ENCODE data around the gene PRPF38A. TPM values are rescaled to one million over a fixed set of nuclear protein-coding genes. Genes with fewer than 3 reads are reported as not detected.

The PRPF38A gene
- 20.9 and 21.1 TPM in 2 replicates for total RNA-seq (2014; rRNA removed; shearing (Covaris generic))

- peak within 1 kb of the TSS; percentile 77 for H3K27ac ChIP-seq
- peak; percentile 94 to 98 for DNase-seq (ENCODE audit: low read depth in 1 of 2, low spot score in 2 of 2)
- no peaks in the 10 kb centered on the region for H3K27me3 ChIP-seq (replicated peaks)
- peaks cover 71% of the 10 kb centered on the region for H3K36me3 ChIP-seq
- peak within 1 kb of the TSS; percentile 60 for H3K4me3 ChIP-seq
- no peaks in the 10 kb centered on the region for H3K9me3 ChIP-seq (replicated peaks)
- H3K4me1 ChIP-seq (replicated peaks), result peaks cover 14% of the 10 kb centered on the region
Measured at GRCh38 chr1:52404116-52404974, at the start of gene PRPF38A, which contains the start of gene ORC1. PRPF38A (plus strand) TSS chr1:52404602; CDS start chr1:52404750, 148 bp downstream. ORC1 (minus strand) TSS chr1:52404423; CDS start chr1:52402223, 2,200 bp downstream.

- Histone ChIP-seq H3K4me1 (replicated peaks) (peaks cover 11% of the 10 kb centered on the region), H3K27ac (no peak overlapping the region), H3K27me3 (replicated peaks) (no peaks in the 10 kb centered on the region), H3K36me3 (peaks cover 91% of the 10 kb centered on the region), H3K4me3 (no peak overlapping the region), H3K9me3 (replicated peaks) (no peaks in the 10 kb centered on the region)
- DNase-seq (ENCODE audit: low read depth in 1 of 2, low spot score in 2 of 2), result no peak
Measured at GRCh38 chr1:52355436-52355835, 49.0 kb upstream of the PRPF38A start.

GRCh38 chr1:52355847-52356505 is 48.4 kb upstream of the PRPF38A start:
- Histone ChIP-seq H3K9me3 (replicated peaks) (no peaks in the 10 kb centered on the region), H3K36me3 (peaks cover 96% of the 10 kb centered on the region), H3K27ac (no peak overlapping the region), H3K27me3 (replicated peaks) (no peaks in the 10 kb centered on the region), H3K4me1 (replicated peaks) (peaks cover 6% of the 10 kb centered on the region), H3K4me3 (no peak overlapping the region)
- DNase-seq (ENCODE audit: low read depth in 1 of 2, low spot score in 2 of 2), result no peak

- Histone ChIP-seq H3K36me3 (peaks cover 100% of the 10 kb centered on the region), H3K27me3 (replicated peaks) (no peaks in the 10 kb centered on the region), H3K4me1 (replicated peaks) (no peaks in the 10 kb centered on the region), H3K27ac (no peak overlapping the region), H3K4me3 (no peak overlapping the region), H3K9me3 (replicated peaks) (no peaks in the 10 kb centered on the region)
- DNase-seq (ENCODE audit: low read depth in 1 of 2, low spot score in 2 of 2), result no peak
Measured at GRCh38 chr1:52356818-52357355, 47.5 kb upstream of the PRPF38A start.

GRCh38 chr1:52357397-52357796 is 47.0 kb upstream of the PRPF38A start:
- no peak for DNase-seq (ENCODE audit: low read depth in 1 of 2, low spot score in 2 of 2)
- Histone ChIP-seq H3K36me3 (peaks cover 100% of the 10 kb centered on the region), H3K4me1 (replicated peaks) (no peaks in the 10 kb centered on the region), H3K27ac (no peak overlapping the region), H3K4me3 (no peak overlapping the region), H3K27me3 (replicated peaks) (no peaks in the 10 kb centered on the region), H3K9me3 (replicated peaks) (no peaks in the 10 kb centered on the region)

- Histone ChIP-seq H3K36me3 (peaks cover 97% of the 10 kb centered on the region), H3K27ac (no peak overlapping the region), H3K4me1 (replicated peaks) (no peaks in the 10 kb centered on the region), H3K4me3 (no peak overlapping the region), H3K27me3 (replicated peaks) (no peaks in the 10 kb centered on the region), H3K9me3 (replicated peaks) (no peaks in the 10 kb centered on the region)
- DNase-seq (ENCODE audit: low read depth in 1 of 2, low spot score in 2 of 2), result no peak
Measured at GRCh38 chr1:52358851-52359497, 45.4 kb upstream of the PRPF38A start.

GRCh38 chr1:52359676-52360594 is 44.5 kb upstream of the PRPF38A start:
- Histone ChIP-seq H3K4me3 (no peak overlapping the region), H3K4me1 (replicated peaks) (peaks cover 8% of the 10 kb centered on the region), H3K27me3 (replicated peaks) (no peaks in the 10 kb centered on the region), H3K9me3 (replicated peaks) (no peaks in the 10 kb centered on the region), H3K27ac (no peak overlapping the region), H3K36me3 (peaks cover 95% of the 10 kb centered on the region)
- no peak for DNase-seq (ENCODE audit: low read depth in 1 of 2, low spot score in 2 of 2)

GRCh38 chr1:52360595-52360968 is 43.8 kb upstream of the PRPF38A start:
- DNase-seq (ENCODE audit: low read depth in 1 of 2, low spot score in 2 of 2), result no peak
- peaks cover 90% of the 10 kb centered on the region for H3K36me3 ChIP-seq
- H3K4me3 ChIP-seq, result no peak overlapping the region
- no peaks in the 10 kb centered on the region for H3K9me3 ChIP-seq (replicated peaks)
- H3K27me3 ChIP-seq (replicated peaks), result no peaks in the 10 kb centered on the region
- peaks cover 10% of the 10 kb centered on the region for H3K4me1 ChIP-seq (replicated peaks)
- H3K27ac ChIP-seq, result no peak overlapping the region

- Histone ChIP-seq H3K4me1 (replicated peaks) (peaks cover 15% of the 10 kb centered on the region), H3K36me3 (peaks cover 57% of the 10 kb centered on the region), H3K27me3 (replicated peaks) (no peaks in the 10 kb centered on the region), H3K4me3 (no peak overlapping the region; the same call in 1 of the 2 replicates), H3K9me3 (replicated peaks) (no peaks in the 10 kb centered on the region), H3K27ac (peak overlapping the region; percentile 87)
- no peak for DNase-seq (ENCODE audit: low read depth in 1 of 2, low spot score in 2 of 2)
Measured at GRCh38 chr1:52364235-52364839, 40.1 kb upstream of the PRPF38A start.

- Histone ChIP-seq H3K27ac (peak overlapping the region; percentile 87), H3K27me3 (replicated peaks) (no peaks in the 10 kb centered on the region), H3K9me3 (replicated peaks) (no peaks in the 10 kb centered on the region), H3K36me3 (peaks cover 48% of the 10 kb centered on the region), H3K4me3 (peak overlapping the region; percentile 89), H3K4me1 (replicated peaks) (peaks cover 15% of the 10 kb centered on the region)
- DNase-seq (ENCODE audit: low read depth in 1 of 2, low spot score in 2 of 2), result peak; percentile 74 to 79
Measured at GRCh38 chr1:52365071-52365745, 39.2 kb upstream of the PRPF38A start.

GRCh38 chr1:52365746-52366516 is 38.5 kb upstream of the PRPF38A start, which contains the start of gene CC2D1B:
CC2D1B (minus strand) TSS chr1:52366205; CDS start chr1:52364620, 1,585 bp downstream.
- H3K36me3 ChIP-seq, result peaks cover 41% of the 10 kb centered on the region
- H3K27me3 ChIP-seq (replicated peaks), result no peaks in the 10 kb centered on the region
- peaks cover 15% of the 10 kb centered on the region for H3K4me1 ChIP-seq (replicated peaks)
- H3K9me3 ChIP-seq (replicated peaks), result no peaks in the 10 kb centered on the region
- H3K4me3 ChIP-seq, result peak within 1 kb of the TSS; percentile 89
- peak; percentile 97 to 99 for DNase-seq (ENCODE audit: low read depth in 1 of 2, low spot score in 2 of 2)
- peak within 1 kb of the TSS; percentile 87 for H3K27ac ChIP-seq

Measured in SJSA1 (cell line).